HG03575 (cell line): Measurements from ENCODE around the gene ATP10A.

Experiments
- ATAC-seq: cut with Tn5 transposase; IDR thresholded peaks from one replicate; pipeline ENCODE4 v1.9.1; 2021; ENCODE audit not compliant: unreplicated experiment, insufficient number of reproducible peaks, low FRiP score; ENCODE audit errors: extremely low read depth

ATP10A gene

DNA sequence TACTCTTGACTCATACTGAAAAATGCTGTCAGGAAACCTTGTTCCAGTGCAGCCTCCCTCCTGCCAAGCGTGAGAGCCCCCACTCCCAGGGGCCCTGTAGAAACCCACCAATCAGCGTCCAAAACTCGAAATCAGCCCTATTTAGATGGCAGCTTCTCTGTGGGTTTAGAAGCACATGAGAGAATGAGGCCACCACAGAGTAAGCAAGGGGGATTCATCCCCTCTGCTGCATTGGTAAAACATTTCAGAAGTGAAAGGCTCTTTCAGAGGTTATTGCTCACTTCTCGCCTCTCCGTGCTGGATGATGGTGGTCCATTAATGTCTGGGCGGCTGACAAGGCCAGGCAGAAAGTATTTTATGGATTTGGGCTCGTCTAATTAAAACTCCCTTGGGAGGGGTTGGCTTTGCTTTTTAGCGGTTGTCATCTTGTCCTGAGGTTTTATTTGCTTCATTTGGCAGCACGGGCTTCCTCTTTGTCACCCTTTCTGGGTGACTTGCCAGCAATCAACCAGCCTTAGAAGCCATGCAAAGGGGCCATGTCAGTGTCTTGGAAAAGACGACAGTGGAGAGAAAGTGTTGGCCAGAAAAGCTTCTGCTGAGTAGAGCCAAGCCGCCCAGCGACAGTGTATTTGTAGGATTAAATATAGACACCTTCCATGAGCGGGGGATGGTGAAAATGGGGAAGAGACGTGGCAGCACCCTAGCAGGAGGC lies 145.5 kb downstream of the ATP10A start:
- no peak for ATAC-seq

DNA sequence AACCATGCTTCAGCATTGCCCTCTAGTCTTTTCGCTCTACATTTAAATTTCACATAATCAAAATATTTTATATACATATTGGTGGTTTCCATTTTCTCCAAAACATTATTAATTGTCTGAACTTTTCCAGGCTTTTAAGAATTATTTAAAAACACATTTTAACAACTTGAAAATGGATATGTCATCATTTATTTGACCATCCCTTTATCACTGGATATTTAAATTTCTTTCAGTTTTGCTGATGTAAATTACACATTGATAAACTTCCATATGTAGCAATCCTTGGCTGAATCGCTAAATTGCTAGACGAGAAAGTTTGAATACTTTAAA lies 146.0 kb downstream of the ATP10A start:
- ATAC-seq = no peak

DNA sequence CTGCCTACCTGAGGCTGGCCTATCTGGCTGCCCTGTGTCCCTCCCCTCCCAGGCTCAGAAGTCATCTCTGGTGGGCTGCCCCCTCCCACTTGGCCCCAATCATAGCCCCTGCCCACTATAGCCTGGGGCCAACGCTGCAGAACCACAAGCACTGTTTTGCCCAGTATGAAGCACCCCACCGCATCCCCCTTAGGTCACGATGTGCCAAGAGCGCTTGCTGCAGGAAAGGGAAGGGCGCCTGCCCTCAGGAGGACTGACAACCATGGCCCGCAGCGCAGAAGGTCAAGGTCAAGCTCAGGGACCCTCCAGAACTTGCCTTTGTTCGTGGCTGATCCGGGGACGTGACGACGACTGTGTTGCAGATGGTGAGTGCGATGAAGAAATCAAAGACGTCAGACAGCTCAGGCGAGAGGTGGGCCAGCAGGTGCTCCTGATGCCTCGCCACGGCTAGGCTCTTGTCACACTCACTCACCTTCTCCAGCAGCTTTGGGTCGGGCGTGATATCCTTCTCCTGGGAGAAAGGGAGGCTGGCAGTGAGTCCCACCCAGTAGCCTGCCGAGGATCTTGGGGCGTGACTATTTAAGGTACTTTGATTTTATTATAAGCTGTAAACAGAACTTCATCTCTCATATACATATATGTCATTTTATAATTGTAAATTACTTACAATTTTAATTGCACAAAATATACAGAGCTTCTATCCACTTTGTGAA lies 146.6 kb downstream of the ATP10A start:
- no peak for ATAC-seq

DNA sequence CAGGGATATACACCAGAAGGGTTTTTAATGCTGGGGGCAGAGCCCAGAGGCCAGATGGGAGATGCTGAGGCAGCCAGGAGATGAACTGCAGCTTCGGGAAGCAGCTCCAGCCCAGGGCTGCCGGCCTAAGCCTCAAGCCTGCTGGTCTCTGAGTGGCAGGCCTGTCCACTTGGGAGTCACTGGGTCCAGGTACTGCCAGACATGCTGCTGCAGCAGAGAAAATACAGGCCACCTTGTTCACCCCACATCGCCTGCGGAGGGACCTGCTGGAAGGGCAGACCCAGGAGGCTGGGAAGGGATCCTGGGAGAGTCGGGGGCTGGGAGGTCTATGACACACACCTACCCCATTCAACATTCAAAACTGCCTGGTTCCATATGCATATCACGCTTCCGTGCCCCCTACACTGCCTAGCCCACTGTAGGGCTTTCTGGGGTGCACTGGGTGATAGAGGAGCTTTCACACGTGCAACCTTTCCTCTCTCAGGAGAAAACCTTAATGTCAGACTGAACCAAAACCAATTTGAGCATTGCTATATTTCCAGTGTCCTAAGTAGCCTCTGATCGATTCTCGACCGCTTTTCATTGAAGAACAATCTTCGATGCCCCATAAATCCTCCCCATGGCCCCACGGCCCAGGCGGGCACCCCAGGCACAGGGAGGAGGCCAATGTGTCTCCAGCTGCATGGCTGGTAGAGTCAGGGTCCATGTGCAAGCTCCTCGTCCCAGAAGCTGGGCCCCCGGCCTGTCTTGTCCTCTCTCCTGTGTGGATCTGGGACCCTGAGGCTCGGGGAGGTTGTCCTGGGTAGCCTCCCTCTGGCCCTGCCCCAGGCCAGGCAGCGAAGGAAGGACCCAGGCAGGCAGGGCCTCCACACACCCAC lies 147.4 kb downstream of the ATP10A start:
- ATAC-seq = no peak

DNA sequence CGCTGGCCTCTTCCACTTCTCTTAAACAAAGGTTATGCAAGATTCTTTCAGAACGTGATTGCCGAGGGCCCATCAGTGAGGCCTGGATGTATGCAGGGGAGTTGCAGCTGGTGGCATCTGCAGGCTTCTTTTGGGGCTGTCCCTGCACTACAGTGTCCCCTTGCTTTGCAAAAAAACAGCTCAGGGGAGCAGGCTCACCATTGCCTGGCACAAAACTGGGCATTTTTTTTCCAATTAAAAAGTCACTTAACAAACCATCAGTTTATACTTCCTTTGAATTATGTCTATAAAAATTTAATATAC lies 148.6 kb downstream of the ATP10A start:
- ATAC-seq = no peak

DNA sequence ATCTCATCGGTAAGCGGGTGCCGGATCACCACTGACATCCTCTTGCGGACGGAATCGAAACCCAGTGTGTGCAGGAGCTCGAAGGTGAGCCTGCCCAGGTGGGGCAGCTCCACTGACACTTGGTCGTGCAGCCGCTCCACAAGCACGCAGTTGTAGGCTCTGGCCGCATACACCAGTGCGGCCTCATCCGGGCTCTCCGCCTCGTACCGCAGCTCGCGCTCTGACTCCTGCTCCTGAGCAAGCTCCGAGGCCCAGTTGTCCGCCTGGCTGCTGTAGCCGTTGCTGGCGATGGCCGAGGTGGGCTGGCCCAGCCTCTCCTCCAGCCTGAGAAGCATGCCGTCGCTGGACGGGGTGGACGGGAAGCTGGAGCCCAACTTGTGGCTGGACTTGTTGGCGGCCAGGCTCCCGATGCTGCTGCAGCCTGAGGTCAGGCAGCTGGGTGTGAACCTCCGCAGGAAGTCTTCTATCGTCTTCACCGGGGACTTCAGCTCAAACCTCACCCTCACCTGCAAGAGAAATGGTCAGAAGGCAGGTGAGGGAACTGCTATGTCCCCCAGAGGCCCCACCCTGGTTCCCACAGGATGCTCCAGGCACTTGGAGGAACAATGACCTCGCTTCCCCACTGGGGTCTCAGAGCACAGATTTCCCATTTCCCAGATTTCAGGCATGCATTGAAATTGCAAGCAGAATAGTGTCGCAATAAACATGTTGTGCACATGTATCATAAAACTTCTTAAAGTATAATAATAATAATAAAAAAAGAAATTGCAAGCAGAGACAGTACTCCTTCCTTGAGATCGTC lies 149.2 kb downstream of the ATP10A start:
- no peak for ATAC-seq

DNA sequence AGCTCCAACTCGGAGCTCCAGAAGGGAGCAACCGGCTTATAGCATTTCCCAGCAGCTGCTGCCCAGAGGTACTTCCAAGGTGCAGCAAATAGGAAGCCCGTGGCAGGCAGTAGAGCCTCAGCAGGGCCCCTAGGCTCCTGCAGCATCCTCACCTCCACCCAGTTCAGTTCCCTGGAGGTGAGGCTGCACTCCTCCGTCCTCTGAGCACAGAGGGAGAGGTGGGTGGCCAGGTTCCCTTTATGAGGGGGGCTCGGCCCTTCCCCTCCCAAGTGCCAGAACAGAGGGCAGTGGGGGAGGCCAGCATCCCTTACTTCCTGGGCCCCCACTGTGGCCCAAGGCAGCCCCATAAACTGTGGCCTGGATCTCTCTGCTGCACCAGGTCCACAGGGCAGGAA lies 150.2 kb downstream of the ATP10A start:
- ATAC-seq = no peak

DNA sequence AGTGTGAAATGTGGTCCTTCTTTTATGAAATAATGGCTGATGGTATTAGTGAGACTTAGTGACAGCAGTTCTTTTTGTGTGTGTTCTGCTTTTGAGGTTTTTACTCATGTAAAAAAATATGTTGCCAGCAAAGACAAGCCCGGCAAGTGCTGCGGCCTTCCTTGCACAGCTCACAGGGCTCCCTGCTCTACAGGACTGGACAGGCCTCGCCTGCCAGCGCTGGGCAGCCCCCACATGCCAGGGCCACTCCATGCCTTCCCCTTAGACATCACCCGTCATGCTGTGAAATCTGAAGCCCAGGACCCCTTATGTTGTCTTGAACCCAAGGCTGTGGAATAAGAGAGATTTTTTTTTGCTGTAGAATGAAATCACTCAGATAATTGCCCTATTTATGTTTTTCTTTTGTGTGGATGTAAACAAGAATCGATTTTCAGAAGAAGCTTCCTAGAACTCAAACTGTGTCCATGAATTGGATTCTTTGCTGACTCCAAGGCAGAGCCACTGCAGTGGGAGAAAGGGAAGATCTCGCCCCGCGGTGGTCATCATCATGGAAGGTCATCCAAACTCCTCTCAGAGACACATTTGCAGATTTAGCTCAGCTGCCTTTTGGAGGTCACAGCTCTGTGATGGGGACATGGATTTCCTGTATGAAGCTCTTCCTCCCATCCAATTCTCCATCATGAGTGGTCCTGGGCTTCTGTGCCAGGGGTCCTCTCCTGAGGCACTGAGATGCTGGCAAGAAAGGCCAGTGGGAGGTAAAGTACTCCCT lies 150.8 kb downstream of the ATP10A start:
- ATAC-seq = no peak

DNA sequence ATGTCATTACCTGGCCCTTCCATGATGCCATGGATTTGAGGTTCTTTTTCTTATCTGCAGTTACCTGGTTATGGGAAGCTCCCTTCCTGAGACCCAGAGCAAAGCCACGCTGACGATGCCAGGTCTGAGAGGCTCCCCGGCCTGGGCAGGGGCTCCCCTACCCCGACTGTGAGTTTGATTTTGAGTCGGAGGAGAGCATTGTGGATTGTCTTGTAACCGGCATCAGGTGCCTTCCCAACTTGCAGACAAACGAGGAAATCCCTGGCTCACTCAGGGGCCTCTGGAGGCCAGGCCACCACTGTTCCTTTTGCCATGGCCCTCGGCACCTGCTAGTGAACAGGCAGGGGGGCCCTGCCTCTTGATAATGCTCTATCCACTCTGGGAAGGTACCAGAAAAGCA lies 151.4 kb downstream of the ATP10A start:
- ATAC-seq = no peak

DNA sequence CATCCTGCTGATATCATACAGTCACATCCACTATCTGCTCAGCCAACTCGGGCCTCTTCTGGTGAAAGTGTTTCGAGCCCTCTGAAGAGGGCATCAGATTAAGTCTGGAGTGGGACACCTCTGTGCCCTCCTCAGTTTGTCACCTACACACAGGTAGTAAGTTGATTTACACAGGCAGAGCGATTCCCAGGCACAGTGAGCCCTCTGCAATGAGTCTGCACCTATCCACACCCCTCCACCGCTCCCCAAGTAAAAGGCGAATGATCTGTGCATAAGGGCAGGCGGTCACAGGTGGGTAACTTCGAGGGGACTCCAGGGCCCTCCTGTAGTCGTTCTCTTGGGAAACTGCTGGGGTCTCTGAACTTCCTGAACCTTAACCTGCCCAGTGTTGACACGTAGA lies 152.0 kb downstream of the ATP10A start:
- ATAC-seq = no peak

DNA sequence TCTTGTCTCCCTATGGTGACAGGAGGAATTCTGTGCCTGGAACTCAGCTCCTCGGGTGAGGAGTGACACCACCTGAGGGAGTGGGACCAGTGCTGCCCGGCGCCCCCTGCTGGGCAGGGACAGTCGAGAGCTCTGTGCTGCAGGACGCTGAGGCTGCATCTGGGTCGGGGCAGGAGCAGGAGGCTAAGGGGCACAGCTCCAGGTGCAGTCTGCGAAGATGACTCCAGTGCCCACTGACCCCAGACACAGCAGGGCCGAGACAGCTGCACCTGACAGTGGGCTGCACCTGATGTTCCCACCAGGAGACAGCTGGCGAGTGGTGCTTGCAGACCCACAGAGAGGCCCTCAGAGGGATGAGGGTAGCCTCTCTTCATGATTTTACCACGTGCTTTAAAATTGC lies 152.9 kb downstream of the ATP10A start:
- ATAC-seq = no peak

DNA sequence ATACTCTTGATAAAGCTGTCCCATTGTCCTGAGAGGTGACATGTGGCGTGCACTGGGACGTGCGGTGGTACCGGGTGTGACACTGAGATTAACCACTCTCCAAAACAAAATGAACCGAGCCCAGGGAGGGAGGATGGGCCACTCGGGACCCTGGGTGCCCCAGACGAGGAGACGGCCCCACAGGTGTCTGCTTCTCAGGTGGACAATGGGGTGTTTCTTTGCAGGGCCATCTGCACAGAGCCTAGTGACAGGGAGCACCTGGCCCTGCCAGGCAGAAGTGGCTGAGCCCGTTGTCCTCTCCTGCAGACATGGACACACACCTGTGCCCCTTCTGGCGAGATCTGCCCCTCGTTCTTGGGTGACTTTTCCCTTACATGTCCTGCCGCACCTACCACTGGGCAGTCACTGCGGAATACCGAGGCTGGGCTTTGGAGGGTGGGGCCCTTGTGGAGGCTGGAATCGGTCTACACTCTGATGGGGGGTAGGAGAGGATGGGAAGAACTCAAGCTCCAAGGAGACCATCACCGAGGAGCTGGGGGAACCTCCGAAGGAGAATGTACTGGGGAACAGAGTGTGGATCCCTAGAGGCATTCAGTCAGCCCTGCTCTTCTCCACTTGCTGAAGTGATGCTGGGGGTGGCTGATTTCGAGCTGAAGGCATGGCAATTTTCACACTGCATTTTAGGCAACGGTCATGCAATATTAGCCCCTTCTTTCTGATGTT lies 153.5 kb downstream of the ATP10A start:
- no peak for ATAC-seq

DNA sequence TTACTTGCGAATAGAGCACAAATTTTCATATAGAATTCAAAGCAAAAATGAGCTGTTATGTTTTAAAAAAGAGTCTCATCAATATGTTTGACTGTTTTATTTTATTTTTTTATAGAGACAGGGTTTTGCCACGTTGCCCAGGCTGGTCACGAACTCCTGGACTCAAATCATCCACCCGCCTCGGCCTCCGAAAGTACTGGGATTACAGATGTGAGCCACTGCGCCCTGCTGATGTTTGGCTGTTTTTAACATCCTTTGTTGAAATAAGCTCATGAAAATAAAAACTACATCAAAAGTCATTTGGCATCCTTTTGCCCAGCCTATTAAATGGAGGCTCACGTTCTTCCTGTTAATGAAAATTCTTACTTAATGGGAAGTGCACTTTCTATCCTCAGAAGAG lies 154.7 kb downstream of the ATP10A start:
- no peak for ATAC-seq

DNA sequence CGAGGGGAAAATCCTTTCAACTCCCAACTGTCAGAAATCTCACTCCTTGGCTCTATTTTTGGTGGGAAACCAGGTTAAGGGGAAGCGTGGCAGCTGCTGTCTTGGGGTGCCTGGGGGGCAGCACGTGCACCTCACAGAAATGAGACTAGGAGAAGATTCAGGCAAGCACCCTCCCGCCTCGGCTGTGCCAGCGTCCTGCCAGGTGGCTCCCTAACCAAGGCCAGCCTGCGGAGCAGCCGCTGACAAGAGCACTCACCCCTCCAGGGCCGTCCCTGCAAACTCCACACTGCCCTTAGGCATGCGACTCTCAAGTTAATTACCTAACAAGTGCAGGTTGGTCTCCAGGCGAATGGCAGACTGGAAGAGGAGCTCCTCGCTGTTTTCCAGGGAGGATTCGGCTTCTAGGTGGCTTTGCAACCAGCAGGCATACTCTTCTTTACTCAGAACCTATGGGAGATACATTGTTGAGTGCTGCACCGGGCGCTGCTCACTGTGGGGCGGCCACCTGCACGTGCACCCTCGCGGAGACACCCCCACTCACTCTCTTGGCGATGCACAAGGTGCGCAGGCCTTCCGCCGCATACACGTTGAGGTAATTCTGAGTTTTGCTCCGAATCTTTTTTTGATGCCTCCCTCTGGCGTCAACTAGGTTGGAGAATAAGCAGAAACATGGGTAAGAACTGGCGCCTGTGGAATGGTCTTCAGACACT lies 155.3 kb downstream of the ATP10A start:
- ATAC-seq = no peak

DNA sequence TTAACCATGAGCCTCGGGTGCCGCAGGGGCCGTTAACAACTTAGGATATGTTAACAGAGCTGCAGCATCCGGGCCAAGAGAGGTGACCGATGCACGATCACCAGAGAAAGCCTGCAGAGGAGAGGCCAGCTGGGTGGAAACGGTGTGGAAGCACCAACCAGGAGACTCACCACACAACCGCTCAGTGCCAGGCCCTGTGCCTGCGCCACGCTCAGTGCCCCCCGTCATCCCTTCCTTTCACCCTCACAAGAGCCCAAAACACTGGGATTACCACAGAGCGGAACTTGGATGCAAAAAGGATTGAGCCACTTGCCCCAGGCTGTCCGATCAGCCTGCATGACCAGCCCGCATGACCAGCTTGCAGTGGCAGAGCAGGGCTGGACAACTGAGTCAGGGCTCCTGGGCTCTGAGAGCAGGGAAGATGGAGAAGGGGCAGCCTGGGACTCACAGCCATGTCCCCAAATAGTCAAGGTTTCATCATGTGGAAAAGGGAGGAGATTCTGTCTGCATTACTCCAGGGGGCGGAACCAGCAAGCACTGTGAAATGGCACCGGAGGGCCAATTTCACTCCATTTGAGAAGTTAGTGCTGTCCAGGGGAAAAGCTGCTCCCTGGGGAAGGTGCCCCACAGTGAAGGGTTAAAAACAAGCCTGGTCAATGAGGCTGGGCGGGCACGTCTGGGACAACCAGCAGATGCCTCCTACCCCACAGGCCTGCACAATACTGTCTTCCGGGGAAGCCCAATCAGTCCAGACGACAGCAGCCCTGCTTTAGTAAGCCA lies 156.8 kb downstream of the ATP10A start:
- no peak for ATAC-seq

DNA sequence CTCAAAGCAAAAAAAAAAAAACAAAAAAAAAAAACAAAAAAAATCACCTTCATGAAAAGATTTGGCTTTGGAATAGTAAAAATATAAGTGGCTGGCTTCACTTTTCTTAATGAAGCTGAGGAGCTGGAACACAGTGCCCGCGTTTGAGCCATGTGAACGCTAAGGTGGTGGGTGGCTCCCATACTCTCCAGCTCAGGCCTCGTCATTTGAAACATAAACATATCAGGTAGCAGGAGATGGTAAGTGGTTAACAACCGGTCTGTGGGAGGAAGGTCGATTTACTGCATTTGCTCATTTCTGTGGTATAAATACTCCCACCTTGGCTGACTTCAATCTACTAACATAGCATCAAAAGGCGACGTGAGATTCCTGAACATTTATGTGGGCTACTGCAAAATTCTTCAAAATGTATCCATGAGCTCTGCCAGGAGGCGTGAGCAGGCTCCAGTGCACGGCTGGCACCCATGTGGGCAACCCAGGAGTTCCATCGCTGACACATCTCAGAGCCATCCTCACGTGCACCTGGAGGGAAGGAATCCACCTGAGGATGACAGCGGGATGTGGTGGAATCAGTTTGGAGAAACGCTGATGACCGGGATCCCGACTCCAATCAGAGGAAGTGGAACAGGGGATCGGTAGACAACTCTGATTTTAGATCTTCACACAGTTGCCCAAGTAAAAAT lies 157.6 kb downstream of the ATP10A start:
- no peak for ATAC-seq
